ENCODE results near the gene DNER. TPM values are rescaled to one million over a fixed set of nuclear protein-coding genes. Genes with fewer than 3 reads are reported as not detected.

The DNER gene
- polyA plus RNA-seq, 2 of the 4 experiments (the other 2 are of a cell fraction): 0.34 to 4.2 TPM

- no peak for DNase-seq (ENCODE audit: low read depth in 1 of 2, low spot score in 1 of 2)
- ChIA-PET CTCF (no interaction called here), POLR2A (no interaction called here)
- 65% methylated on average over 6 of the region's 6 CpGs for WGBS (ENCODE audit: missing lambda C conversion rate)
- H3K4me2 ChIP-seq: no peak overlapping the region
- H3K27ac ChIP-seq: no peak overlapping the region
- no peak for ATAC-seq
- no peak overlapping the region for H3K4me3 ChIP-seq
- no peaks in the 10 kb centered on the region for H3K4me1 ChIP-seq
- peaks cover 20% of the 10 kb centered on the region for H3K9me3 ChIP-seq
- no peak for TF ChIP-seq RAD21 (conservative IDR thresholded peaks at IDR 0.05 in 1 of 2, IDR thresholded peaks at IDR 0.05 in 1 of 2)
- FAIRE-seq: no peak
Measured at GRCh38 chr2:229733611-229734245, 19.4 kb upstream of the DNER start.

DNA sequence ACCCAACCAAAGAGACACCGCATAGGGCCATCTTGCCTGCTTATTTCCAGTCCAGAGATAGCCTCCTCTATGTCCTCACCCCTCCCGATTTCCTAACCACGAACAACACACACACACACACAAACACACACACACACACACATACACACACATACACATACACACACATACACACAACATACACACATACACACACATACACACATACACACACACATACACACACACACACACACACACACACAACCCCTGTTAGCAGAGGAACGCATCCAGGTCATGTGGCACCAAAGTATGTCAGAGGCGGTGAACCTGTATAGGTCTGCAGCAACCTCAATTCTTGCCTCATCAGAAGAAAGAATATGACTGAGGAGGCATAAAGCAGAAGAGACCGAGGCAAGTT lies 18.5 kb upstream of the DNER start:
- 55% methylated on average over 6 of the region's 6 CpGs for WGBS (ENCODE audit: missing lambda C conversion rate)
- TF ChIP-seq ZSCAN20 (CRISPR knock-in tag; IDR thresholded peaks at IDR 0.05) (no peak), EP300 (IDR thresholded peaks at IDR 0.05) (no peak)
- ChIA-PET CTCF (no interaction called here), POLR2A (no interaction called here)
- H3K4me1 ChIP-seq: no peaks in the 10 kb centered on the region
- FAIRE-seq (no peak), DNase-seq (ENCODE audit: low read depth in 1 of 2, low spot score in 1 of 2) (no peak), ATAC-seq (no peak)
- peaks cover 13% of the 10 kb centered on the region for H3K9me3 ChIP-seq
- H3K27ac ChIP-seq: no peak overlapping the region
- no peak overlapping the region for H3K4me2 ChIP-seq
- H3K4me3 ChIP-seq: no peak overlapping the region

DNA sequence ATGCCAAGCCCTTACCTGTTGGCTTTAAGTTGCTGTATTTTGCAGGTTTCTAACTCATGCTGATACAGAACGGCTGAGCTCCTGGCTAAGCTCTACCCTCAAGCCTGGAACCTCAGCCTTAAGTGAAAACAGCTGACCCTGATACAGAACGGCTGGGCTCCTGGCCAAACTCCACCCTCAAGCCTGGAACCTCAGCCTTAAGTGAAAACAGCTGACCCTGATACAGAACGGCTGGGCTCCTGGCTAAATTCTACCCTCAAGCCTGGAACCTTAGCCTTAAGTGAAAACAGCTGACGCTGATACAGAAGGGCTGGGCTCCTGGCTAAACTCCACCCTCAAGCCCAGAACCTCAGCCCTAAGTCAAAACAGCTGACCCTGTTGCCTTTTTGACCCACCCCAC lies 17.6 kb upstream of the DNER start:
- FAIRE-seq (no peak), DNase-seq (ENCODE audit: low read depth in 1 of 2, low spot score in 1 of 2) (no peak), ATAC-seq (no peak)
- 0 out of 3 replicates have a peak, but pooled peaks cover under 1% of the 10 kb centered on the region for H3K4me1 ChIP-seq
- no peak overlapping the region for H3K27ac ChIP-seq
- ChIA-PET CTCF (no interaction called here), POLR2A (no interaction called here)
- 31% methylated on average over 4 of the region's 4 CpGs for WGBS (ENCODE audit: missing lambda C conversion rate)
- no peak overlapping the region for H3K4me2 ChIP-seq
- peaks cover 3% of the 10 kb centered on the region; the same call in 2 of the 3 replicates for H3K9me3 ChIP-seq
- no peak overlapping the region for H3K4me3 ChIP-seq
- no peak for TF ChIP-seq USF2 (IDR thresholded peaks at IDR 0.05)
- no peak for TF ChIP-seq ESRRA (IDR thresholded peaks at IDR 0.05; ENCODE audit: borderline replicate concordance, low read length)
- TF ChIP-seq SMC3 (IDR thresholded peaks at IDR 0.05): no peak
- TF ChIP-seq KDM5A (IDR thresholded peaks at IDR 0.05): no peak
- TF ChIP-seq JUN (IDR thresholded peaks at IDR 0.05): no peak
- TF ChIP-seq E2F6 (IDR thresholded peaks at IDR 0.05; ENCODE audit: borderline replicate concordance, low read depth): no peak
- TF ChIP-seq RAD21 (conservative IDR thresholded peaks at IDR 0.05 in 1 of 2, IDR thresholded peaks at IDR 0.05 in 1 of 2): no peak
- no peak for TF ChIP-seq HEYL (CRISPR knock-in tag; IDR thresholded peaks at IDR 0.05)
- no peak for TF ChIP-seq HOXA7 (CRISPR knock-in tag; IDR thresholded peaks at IDR 0.05)
- no peak for TF ChIP-seq TP53 (CRISPR knock-in tag; IDR thresholded peaks at IDR 0.05)
- TF ChIP-seq BHLHE40 (IDR thresholded peaks at IDR 0.05; ENCODE audit: low read depth, low read length): no peak
- no peak for TF ChIP-seq POLR2A (IDR thresholded peaks at IDR 0.05; ENCODE audit: low read length)
- no peak for TF ChIP-seq CBX8 (IDR thresholded peaks at IDR 0.05)

GRCh38 chr2:229731363-229731762 lies 17.0 kb upstream of the DNER start:
- TF ChIP-seq MAFK (IDR thresholded peaks at IDR 0.05; ENCODE audit: partially characterized antibody): peak; percentile 63
- TF ChIP-seq NR3C1 (IDR thresholded peaks at IDR 0.05): no peak
- no peak for TF ChIP-seq SMC3 (IDR thresholded peaks at IDR 0.05)
- 83% methylated on average over 5 of the region's 5 CpGs for WGBS (ENCODE audit: missing lambda C conversion rate)
- Histone ChIP-seq H3K27ac (no peak overlapping the region), H3K4me2 (no peak overlapping the region), H3K4me1 (peaks cover 6% of the 10 kb centered on the region), H3K9me3 (no peaks in the 10 kb centered on the region; the same call in 2 of the 3 replicates), H3K4me3 (no peak overlapping the region)
- ChIA-PET CTCF (no interaction called here), POLR2A (no interaction called here)
- DNase-seq (ENCODE audit: low read depth in 1 of 2, low spot score in 1 of 2): no peak
- no peak for ATAC-seq
- no peak for FAIRE-seq

- H3K4me2 ChIP-seq: no peak overlapping the region
- H3K27ac ChIP-seq: no peak overlapping the region
- TF ChIP-seq RFX5 (IDR thresholded peaks at IDR 0.05) (no peak), RARB (CRISPR knock-in tag; IDR thresholded peaks at IDR 0.05) (no peak), EP300 (IDR thresholded peaks at IDR 0.05) (no peak), FOSL2 (IDR thresholded peaks at IDR 0.05) (no peak), FOSL2 (CRISPR knock-in tag; IDR thresholded peaks at IDR 0.05) (peak; percentile 5; the same call in 1 of the 2 replicates), HEYL (CRISPR knock-in tag; IDR thresholded peaks at IDR 0.05) (no peak)
- H3K9me3 ChIP-seq: no peaks in the 10 kb centered on the region
- no peak overlapping the region for H3K4me3 ChIP-seq
- ChIA-PET POLR2A (no interaction called here), CTCF (no interaction called here)
- peaks cover 16% of the 10 kb centered on the region for H3K4me1 ChIP-seq
- DNase-seq (ENCODE audit: low read depth in 1 of 2, low spot score in 1 of 2) (no peak), FAIRE-seq (no peak), ATAC-seq (no peak)
Measured at GRCh38 chr2:229728370-229728769, 14.0 kb upstream of the DNER start.
